HG02571 (cell line): ENCODE results near the gene ADCY4.
"Not testable (repeated sequence)": the region's sequence is repeated elsewhere in the genome, so short reads cannot be mapped to it uniquely, and the experiment has no call there.

Experiments
- ATAC-seq: cut with Tn5 transposase; IDR thresholded peaks from one replicate; pipeline ENCODE4 v1.9.1; 2021; ENCODE audit warnings: mild to moderate bottlenecking, moderate library complexity; ENCODE audit not compliant: unreplicated experiment

Gene ADCY4

GRCh38 chr14:24334431-24335291, at the start of gene ADCY4:
Gene ADCY4 (minus strand): TSS chr14:24335071. CDS start chr14:24334652, 419 bp downstream.
- no peak for ATAC-seq

- no peak for ATAC-seq
These were observed 49.3 kb upstream of the ADCY4 start for GRCh38 chr14:24384169-24384568.

GRCh38 chr14:24382064-24382371, 47.1 kb upstream of the ADCY4 start:
- no peak for ATAC-seq

GRCh38 chr14:24381363-24382063, 46.6 kb upstream of the ADCY4 start:
- no peak for ATAC-seq

- no peak for ATAC-seq
These were observed 45.2 kb upstream of the ADCY4 start for GRCh38 chr14:24379907-24380730.

GRCh38 chr14:24378981-24379906, 44.4 kb upstream of the ADCY4 start:
- ATAC-seq, result no peak

GRCh38 chr14:24378327-24378726, 43.5 kb upstream of the ADCY4 start:
- ATAC-seq, result no peak

- ATAC-seq, result no peak
These were observed 42.8 kb upstream of the ADCY4 start for GRCh38 chr14:24377657-24378056.

GRCh38 chr14:24377126-24377525, 42.3 kb upstream of the ADCY4 start:
- no peak for ATAC-seq

GRCh38 chr14:24376448-24377070, 41.7 kb upstream of the ADCY4 start:
- no peak for ATAC-seq

- no peak for ATAC-seq
These were observed 38.0 kb upstream of the ADCY4 start for GRCh38 chr14:24372701-24373416.

GRCh38 chr14:24371605-24372004, 36.7 kb upstream of the ADCY4 start:
- ATAC-seq, result not testable (repeated sequence)

GRCh38 chr14:24370748-24371147, 35.9 kb upstream of the ADCY4 start:
- ATAC-seq, result no peak

GRCh38 chr14:24369907-24370687, 35.2 kb upstream of the ADCY4 start:
- ATAC-seq, result no peak

GRCh38 chr14:24369463-24369862, 34.6 kb upstream of the ADCY4 start:
- no peak for ATAC-seq

- no peak for ATAC-seq
These were observed 33.8 kb upstream of the ADCY4 start for GRCh38 chr14:24368562-24369252.

GRCh38 chr14:24368212-24368561, 33.3 kb upstream of the ADCY4 start:
- no peak for ATAC-seq
